DOHH2 (cell line): ENCODE data around the gene NOC2L.

Experiments used
- EZH2phosphoT487 ChIP-seq: fragments of 200-600 bp; sonication (generic); IDR thresholded peaks from 2 replicates; pipeline ENCODE4 v1.6.1; 2017; ENCODE audit warnings: borderline replicate concordance, mild to moderate bottlenecking, antibody characterized with exemption, low read length, moderate library complexity, mixed read lengths
- TF ChIP-seq, protein P1 (sequence below): fragments of 200-600 bp; sonication (generic); IDR thresholded peaks from one replicate; pipeline ENCODE4 v1.5.1; 2014; ENCODE audit warnings: antibody characterized with exemption, mild to moderate bottlenecking, low read depth, low read length; ENCODE audit not compliant: poor library complexity, severe bottlenecking

DNA sequence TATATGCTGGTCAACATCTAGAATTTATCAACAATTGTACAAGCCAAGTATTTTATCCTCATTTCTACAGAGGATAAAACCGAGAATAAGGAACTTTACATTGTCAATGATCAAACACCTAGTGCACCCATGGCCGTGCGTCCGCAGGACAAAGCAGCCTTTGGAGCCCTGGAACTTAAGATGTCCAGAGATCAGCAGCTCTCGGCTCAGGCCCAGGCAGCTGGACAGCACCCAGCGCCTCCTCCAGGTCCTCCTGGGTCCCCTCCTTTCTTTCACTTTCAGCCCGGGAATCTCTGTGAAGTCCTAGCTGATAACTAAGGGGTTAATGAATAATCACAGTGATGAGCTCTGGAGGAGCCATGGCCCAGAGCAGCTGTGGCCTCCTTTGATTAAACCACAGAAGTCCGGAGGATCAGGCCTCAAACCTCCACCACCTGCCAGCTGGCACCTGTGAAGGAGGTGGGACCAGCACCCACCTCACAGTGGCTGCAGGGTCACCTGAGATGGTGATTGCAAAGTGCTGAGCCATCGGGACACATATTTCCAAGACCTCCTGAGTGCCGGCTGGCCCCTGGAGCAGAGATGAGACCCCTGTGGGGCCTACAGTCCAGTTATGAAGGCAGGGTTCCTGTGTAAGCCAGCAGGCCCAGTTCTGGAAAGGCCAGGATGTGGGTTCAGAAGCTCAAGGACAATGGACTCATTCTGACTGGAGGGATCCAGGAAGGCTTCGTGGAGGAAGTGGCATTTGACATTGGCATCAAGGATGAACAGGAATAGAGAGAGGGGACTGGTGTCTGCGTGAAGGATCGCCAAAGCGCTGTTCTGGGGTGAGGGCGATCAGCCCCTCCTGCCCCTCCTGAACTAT lies 46.9 kb downstream of the NOC2L start:
- TF ChIP-seq, protein P1, sequence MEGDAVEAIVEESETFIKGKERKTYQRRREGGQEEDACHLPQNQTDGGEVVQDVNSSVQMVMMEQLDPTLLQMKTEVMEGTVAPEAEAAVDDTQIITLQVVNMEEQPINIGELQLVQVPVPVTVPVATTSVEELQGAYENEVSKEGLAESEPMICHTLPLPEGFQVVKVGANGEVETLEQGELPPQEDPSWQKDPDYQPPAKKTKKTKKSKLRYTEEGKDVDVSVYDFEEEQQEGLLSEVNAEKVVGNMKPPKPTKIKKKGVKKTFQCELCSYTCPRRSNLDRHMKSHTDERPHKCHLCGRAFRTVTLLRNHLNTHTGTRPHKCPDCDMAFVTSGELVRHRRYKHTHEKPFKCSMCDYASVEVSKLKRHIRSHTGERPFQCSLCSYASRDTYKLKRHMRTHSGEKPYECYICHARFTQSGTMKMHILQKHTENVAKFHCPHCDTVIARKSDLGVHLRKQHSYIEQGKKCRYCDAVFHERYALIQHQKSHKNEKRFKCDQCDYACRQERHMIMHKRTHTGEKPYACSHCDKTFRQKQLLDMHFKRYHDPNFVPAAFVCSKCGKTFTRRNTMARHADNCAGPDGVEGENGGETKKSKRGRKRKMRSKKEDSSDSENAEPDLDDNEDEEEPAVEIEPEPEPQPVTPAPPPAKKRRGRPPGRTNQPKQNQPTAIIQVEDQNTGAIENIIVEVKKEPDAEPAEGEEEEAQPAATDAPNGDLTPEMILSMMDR: no peak
- no peak for TF ChIP-seq EZH2phosphoT487
